ENCODE measurements around the gene PYGB.
"Not testable (repeated sequence)": the region's sequence is repeated elsewhere in the genome, so short reads cannot be mapped to it uniquely, and the experiment has no call there.

The PYGB gene

DNA sequence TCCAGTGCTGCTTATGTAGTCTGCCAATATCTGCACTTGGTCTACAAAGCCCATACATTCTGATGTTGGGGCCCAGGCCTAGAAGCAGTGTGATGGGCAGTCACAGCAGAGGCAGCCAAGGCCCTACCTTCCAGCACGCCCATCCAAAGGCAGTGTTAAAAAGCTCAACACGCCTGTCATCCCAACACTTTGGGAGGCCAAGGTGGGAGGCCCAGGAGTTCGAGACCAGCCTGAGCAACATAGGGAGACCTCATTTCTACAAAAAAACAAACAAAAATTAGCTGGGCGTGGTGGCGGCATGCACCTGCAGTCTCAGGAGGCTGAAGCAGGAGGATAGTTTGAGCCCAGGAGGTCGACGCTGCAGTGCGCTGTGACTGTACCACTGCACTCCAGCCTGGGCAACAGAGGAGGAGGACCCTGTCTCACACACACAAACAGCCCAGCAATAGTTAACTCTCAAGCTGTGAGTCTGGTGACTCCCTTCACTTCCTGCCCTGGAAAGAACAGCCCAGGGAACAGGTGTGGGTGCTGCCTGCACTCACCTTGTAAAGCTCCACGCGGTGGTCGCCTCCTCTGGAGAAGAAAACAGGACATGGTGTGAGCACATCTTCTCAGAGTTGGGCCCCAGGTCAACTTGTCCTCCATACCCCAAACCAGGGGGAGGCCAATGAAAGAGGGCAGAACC is 68.8 kb downstream of the PYGB start:
- no peak for DNase-seq

DNA sequence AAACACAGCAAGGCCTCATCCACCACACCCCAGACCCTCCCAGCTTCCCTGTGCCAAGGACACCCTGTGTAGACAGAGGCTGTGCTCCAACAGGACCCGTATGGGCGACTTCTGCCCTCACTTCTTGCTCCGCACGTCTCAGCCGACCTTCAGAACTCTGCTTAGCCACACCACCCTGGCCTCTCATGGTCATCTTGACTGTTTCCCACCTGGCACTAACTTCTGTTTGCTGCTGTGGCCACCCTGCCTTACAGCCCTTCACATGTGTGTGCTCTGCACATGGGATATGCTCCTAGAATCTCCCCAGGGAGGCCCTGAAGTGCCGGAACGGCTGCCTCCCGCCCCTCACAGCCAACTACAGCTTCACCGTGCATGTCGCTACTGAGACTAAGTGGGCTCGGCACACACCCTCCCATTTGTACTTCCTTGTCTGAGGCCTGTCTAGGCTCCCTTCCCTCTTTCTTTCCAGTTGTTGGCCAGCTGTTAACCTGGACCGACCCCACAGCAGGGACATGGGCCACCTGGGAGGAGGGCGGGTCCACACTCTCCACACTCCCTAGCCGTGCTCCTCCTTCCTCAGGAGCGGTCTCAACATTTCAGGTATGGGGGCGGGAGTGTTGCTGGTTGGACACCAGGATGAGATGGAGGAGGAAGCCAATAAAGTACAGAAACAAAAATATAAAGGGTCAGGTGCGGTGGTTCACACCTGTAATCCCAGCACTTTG is 69.6 kb downstream of the PYGB start:
- no peak for DNase-seq

DNA sequence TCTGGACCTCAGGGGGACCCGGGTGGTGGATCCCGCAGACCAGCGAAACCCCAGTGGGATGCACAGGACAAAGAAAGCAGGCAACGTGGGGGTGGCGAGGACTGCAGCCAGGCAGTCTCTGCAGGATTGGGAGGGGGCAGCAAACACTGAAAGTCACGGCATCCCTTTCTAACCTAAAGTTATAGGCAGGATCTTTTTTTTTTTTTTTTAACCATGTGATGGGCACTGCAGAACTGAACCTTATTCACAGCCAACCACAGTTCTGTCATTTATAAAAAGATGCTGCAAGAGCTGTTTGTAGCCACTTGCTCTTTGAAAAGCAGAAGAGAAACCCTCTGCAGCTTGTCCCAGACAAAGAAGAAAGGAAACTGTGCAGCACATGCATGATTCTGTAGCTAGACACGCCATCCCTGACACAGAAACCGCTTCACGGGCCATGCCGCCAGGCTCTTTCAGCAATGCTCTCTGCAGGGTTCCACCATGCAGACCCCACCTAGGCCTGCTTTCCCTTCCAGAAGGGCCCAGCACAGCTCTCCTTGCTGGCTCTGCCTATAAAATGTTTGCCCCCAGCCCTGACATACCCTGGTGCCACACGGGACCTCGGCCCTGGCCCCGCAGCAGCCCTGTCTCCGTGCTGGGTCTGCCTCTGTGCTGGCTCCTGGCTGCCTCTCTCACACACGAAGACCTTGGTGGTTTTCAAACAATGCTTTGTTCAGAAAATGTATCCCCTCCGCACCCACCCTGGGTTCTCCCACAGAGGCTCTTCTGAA is 70.8 kb downstream of the PYGB start:
- no peak for DNase-seq

DNA sequence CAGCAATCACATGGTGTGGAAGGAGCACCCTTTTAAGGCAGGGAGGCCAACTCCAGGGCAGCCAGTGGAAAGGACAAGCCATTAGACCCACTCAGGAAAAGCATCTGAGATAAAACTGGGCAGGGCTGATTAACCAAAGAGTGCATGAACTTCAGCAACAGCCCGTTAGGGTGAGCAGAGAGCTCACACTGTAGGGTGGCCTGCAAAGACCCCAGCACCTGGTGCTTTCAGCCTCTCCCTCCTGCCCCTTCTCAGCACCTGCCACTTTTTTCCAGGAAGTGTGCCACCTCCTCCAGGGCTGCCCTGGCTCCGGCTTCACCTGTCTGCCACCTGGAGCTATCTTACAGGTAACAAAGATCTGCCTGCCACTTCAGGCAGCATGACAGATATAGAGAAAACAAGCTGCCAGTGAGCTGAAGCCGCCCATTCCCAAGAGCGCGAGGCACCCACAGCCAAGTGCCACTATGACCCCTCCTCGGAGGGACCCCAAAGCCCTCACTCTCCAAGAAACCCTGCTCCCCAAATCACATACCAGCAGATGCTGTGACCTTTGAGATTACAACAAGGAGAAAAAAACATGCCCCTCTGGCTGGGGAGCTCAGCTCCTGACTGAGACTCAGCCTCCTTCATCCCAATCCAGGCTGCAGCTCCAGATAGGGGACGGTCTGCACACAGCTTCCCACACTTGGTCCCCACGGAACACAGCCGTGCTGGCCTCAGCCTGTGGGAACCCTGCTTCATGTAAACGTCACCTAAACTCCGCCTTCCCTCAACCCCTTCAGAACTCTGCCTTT is 71.6 kb downstream of the PYGB start:
- DNase-seq = no peak

DNA sequence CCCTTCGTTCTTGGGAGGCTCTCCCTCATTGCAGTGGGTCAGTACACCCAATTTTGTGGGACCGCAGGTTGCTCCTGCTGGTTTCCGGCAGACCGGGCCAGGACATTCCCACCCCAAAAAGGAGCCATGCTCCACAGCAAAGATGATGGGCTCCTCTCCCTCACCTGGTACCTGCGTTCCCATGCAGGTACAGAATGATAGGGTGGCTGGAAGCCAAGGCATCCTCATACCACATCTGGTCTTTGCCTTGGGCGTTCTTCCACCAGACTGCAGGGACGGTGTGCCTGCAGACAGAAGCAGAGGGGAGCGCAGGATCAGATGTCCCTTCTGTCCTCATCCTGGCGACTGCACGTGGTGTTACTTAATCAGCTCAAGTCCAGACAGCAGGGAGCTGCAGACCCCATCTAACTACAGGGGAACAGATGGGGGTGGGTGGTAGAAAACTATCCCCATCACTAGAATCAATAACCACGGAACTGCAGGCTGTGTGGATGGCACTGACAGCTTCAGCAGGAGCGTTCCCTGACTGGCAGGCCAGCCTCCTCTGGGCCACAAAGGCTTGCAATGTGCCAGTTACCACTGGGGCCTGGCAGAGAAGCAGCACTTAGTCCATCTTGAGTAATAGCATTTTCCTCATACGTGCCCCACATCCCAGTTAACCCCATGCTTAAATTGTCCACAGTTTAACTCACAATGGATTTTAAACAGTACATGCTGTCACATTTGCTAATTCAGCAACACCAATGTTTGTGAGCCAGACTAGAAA is 72.3 kb downstream of the PYGB start:
- no peak for DNase-seq

DNA sequence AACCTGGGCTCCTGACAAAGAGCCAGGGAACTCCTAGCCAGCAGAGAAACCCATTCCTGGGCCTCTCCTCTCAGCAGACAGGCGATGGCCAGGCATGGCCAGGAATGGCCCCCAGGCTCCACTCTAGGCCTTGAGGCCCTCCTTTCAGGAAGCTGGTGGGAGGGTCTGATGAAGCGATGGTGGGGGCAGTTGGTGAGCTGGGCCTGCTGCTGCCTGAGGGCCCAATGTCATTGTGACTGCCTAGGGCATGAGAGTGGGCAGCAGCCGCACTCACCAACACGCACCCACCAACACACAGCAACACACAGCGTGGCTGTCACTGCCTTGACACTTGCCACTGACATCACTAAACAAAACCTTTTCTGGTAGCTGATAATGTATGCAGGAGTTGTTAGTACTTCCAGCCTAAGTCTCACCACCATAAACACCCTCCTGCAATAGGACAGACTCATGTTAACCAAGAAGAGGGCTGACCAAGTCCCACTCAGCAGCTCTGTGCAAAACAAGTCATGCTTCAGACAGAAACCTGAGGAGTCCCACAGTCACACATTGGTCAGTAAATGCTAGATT is 73.5 kb downstream of the PYGB start:
- no peak for DNase-seq

DNA sequence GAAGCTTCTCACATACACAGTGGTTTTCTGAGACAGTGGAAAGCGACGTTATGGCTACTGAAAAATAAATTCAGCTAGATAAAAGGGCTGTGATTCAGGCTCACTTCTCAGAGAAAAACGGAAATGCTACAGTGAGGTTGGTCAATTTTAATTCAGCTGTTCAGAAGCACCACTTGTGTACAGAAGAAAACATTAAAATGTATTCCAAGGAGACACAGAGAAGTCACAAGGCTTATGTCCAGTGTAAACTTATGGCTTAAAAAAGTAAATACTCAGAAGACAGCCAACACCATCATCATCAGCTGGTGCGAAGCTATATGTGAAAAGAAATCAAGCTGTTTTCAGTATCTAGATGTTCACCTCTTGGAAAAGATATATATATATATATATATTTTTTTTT is 74.1 kb downstream of the PYGB start:
- DNase-seq = no peak

DNA sequence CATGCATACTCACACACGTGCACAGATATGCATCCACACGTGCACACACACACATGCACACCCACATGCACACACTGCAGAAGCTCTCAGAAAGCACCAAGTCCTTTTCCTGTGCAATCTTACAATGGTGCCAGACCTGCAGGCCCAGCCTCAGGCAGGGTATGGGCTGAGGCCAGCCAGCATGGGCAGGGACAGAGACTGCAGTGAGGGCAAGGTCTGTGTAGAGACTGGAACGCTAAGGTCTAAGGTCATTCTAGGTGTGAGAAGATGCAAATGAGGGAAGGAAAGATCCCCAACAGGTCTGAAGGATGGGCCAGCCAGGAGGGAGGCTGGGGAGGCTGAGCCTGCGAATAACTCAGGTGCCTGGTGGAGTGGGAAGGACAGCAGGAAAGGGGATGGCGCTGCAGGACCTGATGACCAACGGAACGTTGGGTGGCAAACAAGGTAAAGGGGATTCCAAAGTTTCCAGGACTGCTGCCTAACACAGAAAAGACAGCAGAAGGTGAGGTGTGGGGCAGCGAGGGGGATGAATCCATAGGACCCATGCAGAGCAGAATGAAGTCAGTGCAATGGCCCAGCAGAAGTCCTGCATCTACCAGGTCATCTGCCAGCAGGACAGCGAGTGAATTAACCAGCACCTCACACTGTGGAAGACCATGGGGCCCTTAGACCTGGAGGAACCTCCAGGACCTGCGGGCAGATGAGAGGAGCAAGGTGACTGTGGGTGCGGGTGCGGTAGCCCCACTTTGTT is 75.8 kb downstream of the PYGB start:
- DNase-seq = no peak

DNA sequence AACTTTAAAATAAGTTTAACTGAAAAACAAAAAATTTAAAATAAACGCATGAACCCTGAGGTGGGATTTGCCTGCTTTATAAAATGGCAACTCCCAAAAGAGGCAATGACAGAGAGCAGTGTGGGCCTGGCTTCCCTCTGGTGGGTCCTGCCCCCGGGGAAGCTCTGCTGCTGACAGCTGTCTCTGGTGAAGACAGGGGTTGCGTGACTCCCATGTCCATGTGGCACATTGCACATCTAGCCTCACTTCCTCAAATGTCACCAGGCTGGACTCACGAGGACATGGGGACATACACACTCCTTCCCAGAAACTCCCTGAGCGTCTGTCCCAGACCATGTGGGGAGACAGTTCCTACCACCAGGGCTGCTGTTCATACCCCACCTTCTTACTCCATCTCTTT is 76.5 kb downstream of the PYGB start:
- DNase-seq = no peak

DNA sequence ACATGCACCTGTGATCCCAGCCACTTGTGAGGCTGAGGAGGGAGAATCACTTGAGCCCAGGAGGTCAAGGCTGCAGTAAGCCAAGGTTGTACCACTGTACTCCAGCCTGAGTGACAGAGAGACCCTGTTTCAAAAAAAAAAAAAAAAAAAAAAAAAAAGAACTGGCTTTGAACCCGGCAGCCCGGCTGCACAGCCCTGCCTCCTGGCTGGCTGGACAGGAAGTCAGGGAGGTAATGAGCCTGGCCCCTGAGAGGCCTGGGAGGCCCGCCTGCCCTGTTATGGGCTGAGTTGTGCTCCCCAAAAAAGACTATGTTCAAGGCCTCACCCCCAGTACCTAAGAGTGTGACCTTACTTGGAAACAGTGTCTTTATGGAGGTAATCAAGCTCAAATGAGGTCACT is 77.2 kb downstream of the PYGB start:
- no peak for DNase-seq

DNA sequence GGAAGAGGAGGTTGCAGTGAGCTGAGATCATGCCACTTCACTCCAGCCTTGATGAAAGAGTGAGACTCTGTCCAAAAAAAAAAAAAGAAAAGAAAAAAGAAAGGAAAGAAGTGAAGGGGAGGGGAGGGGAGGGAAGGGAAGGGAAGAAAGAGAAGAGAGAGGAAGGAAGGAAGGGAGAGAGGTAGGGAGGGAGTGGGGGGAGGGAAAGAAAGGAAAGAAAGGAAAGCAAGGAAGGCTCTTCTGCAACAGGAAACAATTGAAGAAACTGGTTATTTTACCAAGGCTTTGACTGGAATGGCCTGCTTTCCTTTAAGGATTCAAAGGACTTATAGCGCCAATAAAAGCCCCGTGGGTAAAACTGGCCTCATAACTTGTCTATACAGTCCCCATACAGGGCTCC is 78.1 kb downstream of the PYGB start:
- DNase-seq = no peak

DNA sequence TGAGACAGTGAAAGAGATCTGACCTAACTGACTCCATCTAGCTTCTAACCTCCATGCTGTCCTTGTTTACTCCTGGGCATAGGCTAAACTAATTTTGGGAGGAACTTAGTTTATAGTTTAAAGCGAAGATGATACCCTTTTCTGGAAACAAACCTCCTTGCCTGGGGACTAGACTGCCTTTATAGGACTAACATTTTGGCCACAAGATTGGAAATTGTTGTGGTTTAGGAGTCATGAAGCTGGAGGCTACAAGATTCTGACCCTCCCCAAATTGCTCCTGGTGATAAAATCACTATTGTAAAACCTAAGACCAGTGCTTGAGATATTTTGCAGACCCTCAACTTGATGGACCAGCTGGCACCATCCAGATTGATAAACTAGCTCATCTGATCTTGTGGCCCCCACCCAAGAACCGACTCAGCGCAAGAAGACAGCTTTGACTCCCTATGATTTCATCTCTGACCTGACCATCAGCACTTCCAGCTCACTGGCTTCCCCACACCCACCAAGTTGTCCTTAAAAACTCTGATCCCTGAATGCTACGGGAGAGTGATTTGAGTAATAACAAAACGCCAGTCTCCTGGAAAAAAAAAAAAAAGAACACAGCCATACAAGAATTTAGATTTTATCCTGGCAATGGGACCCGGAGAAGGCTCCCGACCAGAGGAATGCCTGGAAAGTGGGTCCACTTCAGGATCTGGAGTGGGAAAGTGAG is 79.8 kb downstream of the PYGB start:
- no peak for DNase-seq

DNA sequence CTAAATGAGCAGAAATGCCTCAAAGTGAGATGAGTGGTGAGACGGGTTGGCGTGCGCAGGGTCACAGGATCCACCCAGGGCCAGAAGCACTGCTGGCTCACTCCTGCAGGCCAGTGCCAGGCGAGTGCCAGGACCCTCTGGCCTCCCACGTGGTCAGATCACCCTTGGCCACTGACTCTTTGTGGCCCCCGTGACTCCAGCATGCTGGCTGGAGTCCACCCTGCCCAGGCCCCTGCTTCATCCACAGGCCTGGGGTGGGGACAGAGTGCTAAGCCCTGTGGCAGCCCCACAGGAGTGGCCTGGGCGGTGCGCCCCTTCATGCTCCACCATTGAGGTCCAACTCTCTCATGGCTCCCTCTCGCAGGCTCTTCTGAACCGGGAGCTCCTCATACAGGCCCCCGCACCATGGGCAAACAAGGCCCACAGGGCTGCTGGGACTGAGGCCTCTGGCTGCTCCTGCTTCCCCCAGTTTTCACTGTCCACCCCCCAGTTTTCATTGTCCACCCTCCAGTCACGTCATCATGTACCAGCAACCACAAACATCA is 81.1 kb downstream of the PYGB start:
- no peak for DNase-seq

DNA sequence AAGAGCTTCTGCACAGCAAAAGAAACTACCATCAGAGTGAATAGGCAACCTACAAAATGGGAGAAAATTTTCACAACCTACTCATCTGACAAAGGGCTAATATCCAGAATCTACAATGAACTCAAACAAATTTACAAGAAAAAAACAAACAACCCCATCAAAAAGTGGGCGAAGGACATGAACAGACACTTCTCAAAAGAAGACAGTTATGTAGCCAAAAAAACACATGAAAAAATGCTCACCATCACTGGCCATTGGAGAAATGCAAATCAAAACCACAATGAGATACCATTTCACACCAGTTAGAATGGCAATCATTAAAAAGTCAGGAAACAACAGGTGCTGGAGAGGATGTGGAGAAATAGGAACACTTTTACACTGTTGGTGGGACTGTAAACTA is 87.1 kb downstream of the PYGB start:
- DNase-seq = not testable (repeated sequence)

DNA sequence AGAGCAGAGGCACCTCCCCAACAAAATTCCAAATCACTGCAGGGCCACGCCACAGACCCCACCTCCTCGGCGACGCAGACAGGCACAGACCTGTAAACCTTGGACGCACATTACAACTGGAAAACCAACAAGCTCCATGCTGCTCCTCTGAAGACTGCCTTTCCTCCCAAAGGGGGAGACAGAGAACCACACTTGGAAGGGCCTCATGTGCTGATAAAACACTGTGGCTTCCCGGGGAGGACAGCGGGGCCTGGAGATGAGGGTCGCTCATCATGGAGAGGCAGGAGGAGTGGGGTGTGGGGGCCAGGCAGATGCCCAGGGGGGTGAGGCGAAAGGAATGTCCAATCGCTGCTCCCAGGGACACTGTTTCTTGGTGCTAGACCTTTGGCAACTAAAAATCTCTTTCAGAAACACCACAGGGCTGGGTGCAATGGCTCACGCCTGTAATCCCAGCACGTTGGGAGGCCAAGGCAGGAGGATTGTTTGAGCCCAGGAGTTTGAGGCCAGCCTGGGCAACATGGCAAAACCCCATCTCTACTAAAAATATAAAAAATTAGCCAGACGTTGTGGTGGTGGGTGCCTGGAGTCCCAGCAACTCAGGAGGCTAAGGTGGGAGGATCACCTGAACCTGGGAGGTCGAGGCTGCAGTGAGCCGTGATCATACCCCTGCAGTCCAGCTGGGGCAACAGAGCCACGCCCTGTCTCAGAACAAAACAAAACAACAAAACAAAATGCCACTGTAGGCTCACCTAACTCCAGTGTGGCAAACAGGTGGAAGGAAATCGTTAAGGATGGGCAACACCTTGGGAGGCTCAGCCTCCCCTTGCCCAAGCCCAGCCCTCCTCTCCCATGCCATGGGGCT is 88.9 kb downstream of the PYGB start:
- no peak for DNase-seq

DNA sequence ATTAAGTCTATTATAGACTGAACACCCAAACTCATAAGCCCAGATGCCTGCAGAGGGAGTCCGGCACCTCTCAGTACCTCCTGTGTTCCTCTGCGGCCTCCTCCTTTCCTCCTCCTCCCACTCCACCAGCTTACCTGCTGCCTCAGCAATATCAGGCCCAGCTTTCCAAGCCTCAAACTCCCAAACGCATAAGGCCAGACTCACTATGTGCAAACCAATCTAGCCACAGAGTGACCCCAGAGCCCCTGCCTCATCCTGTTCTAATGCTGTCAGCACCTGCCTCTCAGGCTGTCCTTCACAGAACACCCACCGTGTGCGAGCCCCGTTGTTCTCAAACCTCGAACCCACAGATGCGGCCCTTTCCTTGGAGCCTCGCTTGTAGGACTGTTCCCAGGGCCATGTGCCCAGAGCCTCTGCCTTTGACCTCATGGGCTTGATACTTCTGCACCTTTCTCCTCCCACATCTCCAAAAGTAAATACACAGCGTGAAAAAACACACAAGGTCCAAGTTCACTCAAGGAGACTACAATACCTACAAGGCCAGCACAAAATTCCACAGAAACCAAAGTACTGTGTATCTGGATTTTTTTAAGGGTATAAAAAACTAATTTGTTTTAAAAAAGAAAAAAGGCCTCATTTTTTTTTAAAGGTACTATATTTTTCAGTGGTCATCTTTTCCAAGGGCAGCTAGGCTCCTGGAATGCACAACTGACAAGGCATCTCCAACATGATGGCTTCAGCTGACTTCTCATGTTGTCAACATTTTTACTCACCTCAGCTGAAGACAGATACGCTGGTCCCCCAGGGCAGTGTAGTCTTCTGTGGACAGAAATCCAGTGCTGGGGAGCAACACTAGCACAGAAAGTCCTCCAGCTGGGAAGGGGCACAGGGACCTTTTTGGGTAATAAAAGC is 90.5 kb downstream of the PYGB start:
- no peak for DNase-seq

DNA sequence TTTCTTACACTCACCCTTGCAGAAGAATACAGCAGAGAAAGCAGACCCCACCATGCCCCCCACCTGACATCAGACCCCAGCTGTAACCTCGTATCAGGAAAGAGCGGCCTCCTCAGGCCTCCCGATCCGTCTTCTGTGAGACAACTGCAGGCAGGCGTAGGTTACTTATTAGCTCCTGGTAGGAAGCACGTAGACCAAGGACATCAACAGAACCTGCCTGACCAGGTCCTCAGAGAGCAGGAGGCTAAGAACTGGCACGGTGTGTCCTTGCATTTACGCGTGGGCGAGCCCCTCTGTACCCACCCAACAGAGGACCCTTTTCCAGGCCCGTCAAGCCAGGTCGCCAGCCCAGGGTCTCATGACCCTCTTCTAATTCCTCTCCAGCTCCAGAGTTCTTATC is 91.7 kb downstream of the PYGB start:
- DNase-seq = no peak

DNA sequence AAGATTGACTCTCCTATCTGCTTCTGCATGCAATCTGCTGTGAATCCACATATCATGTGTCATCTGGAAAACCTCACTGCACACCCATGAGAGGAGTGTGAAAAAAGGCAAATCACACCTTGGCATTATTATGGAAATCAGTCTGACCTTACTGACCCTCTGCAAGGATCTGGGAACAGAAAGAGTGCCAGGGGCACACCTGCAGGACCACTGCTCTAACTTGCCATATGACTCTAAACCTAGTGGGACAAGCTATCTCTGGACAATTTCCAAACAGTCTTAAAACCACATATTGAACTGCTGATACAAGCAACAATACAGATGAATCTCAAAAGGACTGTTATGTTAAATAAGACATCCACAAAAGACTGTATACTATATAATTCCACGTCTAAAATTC is 92.5 kb downstream of the PYGB start:
- DNase-seq = no peak

All from CD4-positive, alpha-beta T cell treated with Interleukin-4 for 4 hours (primary cell).